HL-60 (cell line): ENCODE data around the gene GPR146.
A peak's percentile ranks its signal among the peaks of the same experiment; 100 is the strongest.

ENCODE experiments used
- GABPA ChIP-seq: IDR thresholded peaks from 2 replicates; pipeline ENCODE4 v1.6.1; 2012; ENCODE audit warnings: low read depth
- POLR2AphosphoS5 ChIP-seq: IDR thresholded peaks from 2 replicates; pipeline ENCODE4 v1.6.1; 2012; ENCODE audit warnings: low read depth
- TF ChIP-seq, protein P1 (sequence below): IDR thresholded peaks from one replicate; pipeline ENCODE4 v1.5.1; 2011; ENCODE audit warnings: low read length, control low read depth, inconsistent platforms; ENCODE audit not compliant: insufficient read depth
- TF ChIP-seq, protein P2 (sequence below): IDR thresholded peaks from 2 replicates; pipeline ENCODE4 v1.6.1; 2012; ENCODE audit warnings: low read depth; ENCODE audit not compliant: insufficient replicate concordance

DNA sequence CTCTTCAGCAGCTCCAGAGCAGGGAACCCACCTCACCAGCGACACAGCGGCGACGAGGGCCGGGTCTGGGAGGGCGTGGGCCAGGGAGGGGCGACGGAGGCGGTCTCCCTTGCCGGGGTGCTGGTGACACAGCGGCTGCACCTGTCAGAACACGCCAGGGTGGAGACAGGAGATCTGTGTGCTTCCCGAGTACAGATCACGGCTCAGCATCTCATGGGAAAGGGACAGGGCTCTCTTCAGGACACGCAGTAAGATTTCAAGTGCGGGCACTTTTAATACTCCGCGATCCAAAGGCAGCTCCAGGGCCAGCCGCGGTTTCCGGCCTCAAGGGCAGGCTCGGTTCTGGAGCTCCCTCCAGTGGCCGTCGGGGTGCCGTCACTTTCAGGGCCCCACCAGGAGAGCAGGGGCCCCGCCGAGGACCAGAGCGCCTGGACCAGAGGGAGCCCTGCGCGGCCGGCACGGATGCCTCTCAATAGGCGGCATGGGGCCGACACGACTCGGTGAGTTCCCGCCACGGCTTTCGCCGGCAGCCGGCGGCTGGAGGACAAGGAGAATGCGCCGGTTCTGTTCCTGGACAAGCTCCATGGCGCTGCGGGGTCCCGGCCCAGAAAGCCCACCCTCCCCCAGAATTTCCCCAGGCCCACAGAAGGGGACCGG lies 21.4 kb downstream of the GPR146 start:
- TF ChIP-seq, protein P1, sequence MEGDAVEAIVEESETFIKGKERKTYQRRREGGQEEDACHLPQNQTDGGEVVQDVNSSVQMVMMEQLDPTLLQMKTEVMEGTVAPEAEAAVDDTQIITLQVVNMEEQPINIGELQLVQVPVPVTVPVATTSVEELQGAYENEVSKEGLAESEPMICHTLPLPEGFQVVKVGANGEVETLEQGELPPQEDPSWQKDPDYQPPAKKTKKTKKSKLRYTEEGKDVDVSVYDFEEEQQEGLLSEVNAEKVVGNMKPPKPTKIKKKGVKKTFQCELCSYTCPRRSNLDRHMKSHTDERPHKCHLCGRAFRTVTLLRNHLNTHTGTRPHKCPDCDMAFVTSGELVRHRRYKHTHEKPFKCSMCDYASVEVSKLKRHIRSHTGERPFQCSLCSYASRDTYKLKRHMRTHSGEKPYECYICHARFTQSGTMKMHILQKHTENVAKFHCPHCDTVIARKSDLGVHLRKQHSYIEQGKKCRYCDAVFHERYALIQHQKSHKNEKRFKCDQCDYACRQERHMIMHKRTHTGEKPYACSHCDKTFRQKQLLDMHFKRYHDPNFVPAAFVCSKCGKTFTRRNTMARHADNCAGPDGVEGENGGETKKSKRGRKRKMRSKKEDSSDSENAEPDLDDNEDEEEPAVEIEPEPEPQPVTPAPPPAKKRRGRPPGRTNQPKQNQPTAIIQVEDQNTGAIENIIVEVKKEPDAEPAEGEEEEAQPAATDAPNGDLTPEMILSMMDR, result peak; percentile 74
- TF ChIP-seq POLR2AphosphoS5 (no peak), GABPA (no peak)
- TF ChIP-seq, protein P2, sequence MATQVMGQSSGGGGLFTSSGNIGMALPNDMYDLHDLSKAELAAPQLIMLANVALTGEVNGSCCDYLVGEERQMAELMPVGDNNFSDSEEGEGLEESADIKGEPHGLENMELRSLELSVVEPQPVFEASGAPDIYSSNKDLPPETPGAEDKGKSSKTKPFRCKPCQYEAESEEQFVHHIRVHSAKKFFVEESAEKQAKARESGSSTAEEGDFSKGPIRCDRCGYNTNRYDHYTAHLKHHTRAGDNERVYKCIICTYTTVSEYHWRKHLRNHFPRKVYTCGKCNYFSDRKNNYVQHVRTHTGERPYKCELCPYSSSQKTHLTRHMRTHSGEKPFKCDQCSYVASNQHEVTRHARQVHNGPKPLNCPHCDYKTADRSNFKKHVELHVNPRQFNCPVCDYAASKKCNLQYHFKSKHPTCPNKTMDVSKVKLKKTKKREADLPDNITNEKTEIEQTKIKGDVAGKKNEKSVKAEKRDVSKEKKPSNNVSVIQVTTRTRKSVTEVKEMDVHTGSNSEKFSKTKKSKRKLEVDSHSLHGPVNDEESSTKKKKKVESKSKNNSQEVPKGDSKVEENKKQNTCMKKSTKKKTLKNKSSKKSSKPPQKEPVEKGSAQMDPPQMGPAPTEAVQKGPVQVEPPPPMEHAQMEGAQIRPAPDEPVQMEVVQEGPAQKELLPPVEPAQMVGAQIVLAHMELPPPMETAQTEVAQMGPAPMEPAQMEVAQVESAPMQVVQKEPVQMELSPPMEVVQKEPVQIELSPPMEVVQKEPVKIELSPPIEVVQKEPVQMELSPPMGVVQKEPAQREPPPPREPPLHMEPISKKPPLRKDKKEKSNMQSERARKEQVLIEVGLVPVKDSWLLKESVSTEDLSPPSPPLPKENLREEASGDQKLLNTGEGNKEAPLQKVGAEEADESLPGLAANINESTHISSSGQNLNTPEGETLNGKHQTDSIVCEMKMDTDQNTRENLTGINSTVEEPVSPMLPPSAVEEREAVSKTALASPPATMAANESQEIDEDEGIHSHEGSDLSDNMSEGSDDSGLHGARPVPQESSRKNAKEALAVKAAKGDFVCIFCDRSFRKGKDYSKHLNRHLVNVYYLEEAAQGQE, result no peak
